HepG2 (cell line): ENCODE data around the gene BPIFB2.

ENCODE experiments used
- EZH2 ChIP-seq: conservative IDR thresholded peaks from 2 replicates; pipeline ENCODE4 v1.6.1; 2012; ENCODE audit warnings: mild to moderate bottlenecking, low read depth, low read length, moderate library complexity
- FOXK2 ChIP-seq: fragments of 450-650 bp; IDR thresholded peaks from 2 replicates; pipeline ENCODE4 v1.6.1; 2016
- KMT2B ChIP-seq: IDR thresholded peaks from 2 replicates; pipeline ENCODE4 v1.6.1; 2016; ENCODE audit warnings: missing genetic modification reagents, missing compliant biosample characterization
- RAD51 ChIP-seq: fragments of 450-650 bp; IDR thresholded peaks from 2 replicates; pipeline ENCODE4 v1.6.1; 2016; ENCODE audit warnings: borderline replicate concordance
- ZNF207 ChIP-seq: fragments of 450-650 bp; IDR thresholded peaks from 2 replicates; pipeline ENCODE4 v1.6.1; 2016; ENCODE audit warnings: antibody characterized with exemption, borderline replicate concordance
- ZNF274 ChIP-seq: sonication (generic); formaldehyde crosslinking; IDR thresholded peaks from 2 replicates; pipeline ENCODE4 v1.5.1; 2020; ENCODE audit warnings: mild to moderate bottlenecking, missing genetic modification reagents
- ZNF556 ChIP-seq: sonication (generic); formaldehyde crosslinking; IDR thresholded peaks from 2 replicates; pipeline ENCODE4 v1.4.0; 2020; ENCODE audit warnings: mild to moderate bottlenecking, missing genetic modification reagents, borderline replicate concordance
- TF ChIP-seq, protein P1 (sequence below): IDR thresholded peaks from 2 replicates; pipeline ENCODE4 v1.6.1; 2016

DNA sequence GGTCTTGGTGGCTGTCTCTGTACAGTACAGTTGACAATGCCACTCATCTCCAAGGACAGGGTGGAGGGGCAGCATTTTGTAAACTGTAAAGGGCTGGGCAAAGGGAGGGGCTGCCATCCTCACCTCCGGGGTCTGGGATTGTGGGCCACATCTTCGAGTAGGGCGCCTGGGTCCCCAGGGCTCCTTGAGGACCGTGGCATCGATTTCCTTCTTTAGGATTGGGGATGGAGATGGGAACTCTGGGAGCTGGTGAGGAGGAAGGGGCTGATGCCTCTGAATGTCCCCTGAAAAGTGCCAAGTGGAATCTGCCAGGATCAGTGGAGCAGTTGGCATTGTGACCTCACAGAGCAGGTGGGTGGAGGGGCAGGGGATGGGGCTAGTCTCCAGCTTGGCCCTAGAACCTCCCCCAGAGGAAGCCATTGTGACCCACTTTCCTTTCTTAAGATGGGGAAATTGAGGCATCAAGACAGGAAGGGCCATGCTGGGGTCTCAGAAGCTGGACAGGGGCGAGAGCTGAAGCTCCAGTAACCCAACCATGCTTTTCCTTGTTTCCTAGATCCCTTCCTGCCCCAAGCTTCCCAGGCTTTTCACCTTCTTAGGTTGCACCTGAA, 3.3 kb upstream of the BPIFB2 start, which contains the start of gene SUN5:
- TF ChIP-seq FOXK2: no peak
- TF ChIP-seq, protein P1, sequence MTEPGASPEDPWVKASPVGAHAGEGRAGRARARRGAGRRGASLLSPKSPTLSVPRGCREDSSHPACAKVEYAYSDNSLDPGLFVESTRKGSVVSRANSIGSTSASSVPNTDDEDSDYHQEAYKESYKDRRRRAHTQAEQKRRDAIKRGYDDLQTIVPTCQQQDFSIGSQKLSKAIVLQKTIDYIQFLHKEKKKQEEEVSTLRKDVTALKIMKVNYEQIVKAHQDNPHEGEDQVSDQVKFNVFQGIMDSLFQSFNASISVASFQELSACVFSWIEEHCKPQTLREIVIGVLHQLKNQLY (CRISPR knock-in tag): no peak
- TF ChIP-seq KMT2B (CRISPR knock-in tag): no peak
- no peak for TF ChIP-seq ZNF556
- TF ChIP-seq ZNF207: no peak
- no peak for TF ChIP-seq RAD51
- TF ChIP-seq ZNF274: no peak
- TF ChIP-seq EZH2: no peak
